A673 (cell line): Measurements from ENCODE around the gene ATF6.

Source experiments
- CTCF ChIP-seq: fragments of 300-800, 200-600 bp; sonication (generic); conservative IDR thresholded peaks from 2 replicates; pipeline ENCODE4 v1.5.1; 2017; ENCODE audit warnings: low read depth, mild to moderate bottlenecking, antibody characterized with exemption, low read length, moderate library complexity, mixed read lengths
- EZH2 ChIP-seq: fragments of 200-600 bp; sonication (generic); IDR thresholded peaks from 2 replicates; pipeline ENCODE4 v1.6.1; 2017; ENCODE audit warnings: borderline replicate concordance, low read depth, mild to moderate bottlenecking, mixed read lengths, antibody characterized with exemption, low read length; ENCODE audit not compliant: poor library complexity, severe bottlenecking

GRCh38 chr1:162011337-162012012 lies 245.4 kb downstream of the ATF6 start:
- TF ChIP-seq EZH2 (no peak), CTCF (no peak)
